Right lobe of liver (tissue), 4 donors: Measurements from ENCODE around the gene AGFG1.

Experiments
- POLR2A ChIP-seq: fragments of 450-650 bp; IDR thresholded peaks from one replicate; pipeline ENCODE4 v1.6.1; 2017; ENCODE audit warnings: antibody characterized with exemption, mild to moderate bottlenecking
- TF ChIP-seq, protein P1 (sequence below), 4 donors: fragments of 200-600 bp in 3 of 4; fragments of 450-650 bp in 1 of 4; IDR thresholded peaks; one replicate each; pipeline versions ENCODE4 v1.5.1 to v1.8.0; 2016 to 2022; ENCODE audit warnings: antibody characterized with exemption in 4 of 4, mild to moderate bottlenecking in 2 of 4
- donor health status: DM: no; HTN: no; CAD: no.
- donor health status: DM: no; HTN: no; CAD: no.
- donor health status: DM: no; HTN: yes; CAD: no.

- TF ChIP-seq, protein P1, sequence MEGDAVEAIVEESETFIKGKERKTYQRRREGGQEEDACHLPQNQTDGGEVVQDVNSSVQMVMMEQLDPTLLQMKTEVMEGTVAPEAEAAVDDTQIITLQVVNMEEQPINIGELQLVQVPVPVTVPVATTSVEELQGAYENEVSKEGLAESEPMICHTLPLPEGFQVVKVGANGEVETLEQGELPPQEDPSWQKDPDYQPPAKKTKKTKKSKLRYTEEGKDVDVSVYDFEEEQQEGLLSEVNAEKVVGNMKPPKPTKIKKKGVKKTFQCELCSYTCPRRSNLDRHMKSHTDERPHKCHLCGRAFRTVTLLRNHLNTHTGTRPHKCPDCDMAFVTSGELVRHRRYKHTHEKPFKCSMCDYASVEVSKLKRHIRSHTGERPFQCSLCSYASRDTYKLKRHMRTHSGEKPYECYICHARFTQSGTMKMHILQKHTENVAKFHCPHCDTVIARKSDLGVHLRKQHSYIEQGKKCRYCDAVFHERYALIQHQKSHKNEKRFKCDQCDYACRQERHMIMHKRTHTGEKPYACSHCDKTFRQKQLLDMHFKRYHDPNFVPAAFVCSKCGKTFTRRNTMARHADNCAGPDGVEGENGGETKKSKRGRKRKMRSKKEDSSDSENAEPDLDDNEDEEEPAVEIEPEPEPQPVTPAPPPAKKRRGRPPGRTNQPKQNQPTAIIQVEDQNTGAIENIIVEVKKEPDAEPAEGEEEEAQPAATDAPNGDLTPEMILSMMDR (IDR thresholded peaks at IDR 0.05) = no peak
- TF ChIP-seq POLR2A = no peak
Observed at GRCh38 chr2:227474410-227474809, 2.5 kb downstream of the AGFG1 start.
